OCI-LY1 (cell line): ENCODE results near the gene FHIT.

ENCODE experiments used
- CTCF ChIP-seq: fragments of 200-600 bp; sonication (generic), shearing (Covaris generic); IDR thresholded peaks from 2 replicates; pipeline ENCODE4 v1.5.1; 2017; ENCODE audit warnings: mild to moderate bottlenecking, antibody characterized with exemption, low read length, moderate library complexity, mixed read lengths
- EZH2 ChIP-seq: fragments of 200-600 bp; sonication (generic), shearing (Covaris generic); IDR thresholded peaks from 2 replicates; pipeline ENCODE4 v1.8.0; 2017; ENCODE audit warnings: borderline replicate concordance, mixed run types, mild to moderate bottlenecking, antibody characterized with exemption, low read length, moderate library complexity, mixed read lengths

- no peak for TF ChIP-seq CTCF
- no peak for TF ChIP-seq EZH2
Observed at GRCh38 chr3:59981377-59981776, 1269.9 kb downstream of the FHIT start.
